HS-27A (cell line): ENCODE measurements around the gene S100B.
"Not testable (repeated sequence)": the region's sequence is repeated elsewhere in the genome, so short reads cannot be mapped to it uniquely, and the experiment has no call there.

Source experiments
- DNase-seq: peaks from one replicate; pipeline ENCODE4 v3.0.0-alpha.2; 2012; ENCODE audit warnings: low read depth, missing footprints

Gene S100B

GRCh38 chr21:46600978-46601377 is 3.9 kb downstream of the S100B start:
- no peak for DNase-seq

- DNase-seq: no peak
These were observed 4.6 kb downstream of the S100B start for GRCh38 chr21:46600305-46600704.

- DNase-seq: no peak
These were observed 6.0 kb downstream of the S100B start for GRCh38 chr21:46598581-46599572.

GRCh38 chr21:46597896-46598343 is 7.0 kb downstream of the S100B start:
- DNase-seq: no peak

- no peak for DNase-seq
These were observed 7.9 kb downstream of the S100B start for GRCh38 chr21:46597031-46597430.

GRCh38 chr21:46596201-46596600 is 8.7 kb downstream of the S100B start:
- DNase-seq: no peak

GRCh38 chr21:46594276-46594675 is 10.6 kb downstream of the S100B start:
- DNase-seq: no peak

- no peak for DNase-seq
These were observed 19.5 kb downstream of the S100B start for GRCh38 chr21:46585191-46585953.

- no peak for DNase-seq
These were observed 23.0 kb downstream of the S100B start for GRCh38 chr21:46581780-46582307.

GRCh38 chr21:46579394-46579793 is 25.5 kb downstream of the S100B start:
- DNase-seq: not testable (repeated sequence)

GRCh38 chr21:46577786-46578185 is 27.1 kb downstream of the S100B start:
- DNase-seq: not testable (repeated sequence)

GRCh38 chr21:46572850-46573249 is 32.0 kb downstream of the S100B start:
- no peak for DNase-seq

GRCh38 chr21:46570631-46571030 is 34.3 kb downstream of the S100B start:
- no peak for DNase-seq

GRCh38 chr21:46570119-46570518 is 34.8 kb downstream of the S100B start:
- no peak for DNase-seq

- no peak for DNase-seq
These were observed 35.8 kb downstream of the S100B start for GRCh38 chr21:46569081-46569480.

GRCh38 chr21:46568562-46568961 is 36.3 kb downstream of the S100B start:
- DNase-seq: no peak

GRCh38 chr21:46567348-46567747 is 37.5 kb downstream of the S100B start:
- no peak for DNase-seq

GRCh38 chr21:46564391-46564790 is 40.5 kb downstream of the S100B start:
- no peak for DNase-seq

- DNase-seq: no peak
These were observed 41.8 kb downstream of the S100B start for GRCh38 chr21:46562964-46563607.

- no peak for DNase-seq
These were observed 42.4 kb downstream of the S100B start for GRCh38 chr21:46562472-46562871.

- no peak for DNase-seq
These were observed 43.3 kb downstream of the S100B start for GRCh38 chr21:46561445-46562090.
